Activated T-helper 1 cell treated with Interleukin-2 at 50 U/mL for 16 hours (primary cell): ENCODE results near the gene VPS11.
A peak's percentile ranks its signal among the peaks of the same experiment; 100 is the strongest.

Experiments
- DNase-seq: peaks from one replicate; pipeline ENCODE4 v3.0.0-alpha.2; 2020; ENCODE audit warnings: low read depth

The VPS11 gene

GRCh38 chr11:119121008-119121810 lies 53.6 kb downstream of the VPS11 start, which contains the start of gene HINFP:
HINFP (plus strand) TSS chr11:119121580; CDS start chr11:119126945, 5,365 bp downstream.
- peak; percentile 100 for DNase-seq

- no peak for DNase-seq
Measured at GRCh38 chr11:119121811-119122124, 54.1 kb downstream of the VPS11 start.

- no peak for DNase-seq
Measured at GRCh38 chr11:119125821-119126220, 58.2 kb downstream of the VPS11 start.

DNA sequence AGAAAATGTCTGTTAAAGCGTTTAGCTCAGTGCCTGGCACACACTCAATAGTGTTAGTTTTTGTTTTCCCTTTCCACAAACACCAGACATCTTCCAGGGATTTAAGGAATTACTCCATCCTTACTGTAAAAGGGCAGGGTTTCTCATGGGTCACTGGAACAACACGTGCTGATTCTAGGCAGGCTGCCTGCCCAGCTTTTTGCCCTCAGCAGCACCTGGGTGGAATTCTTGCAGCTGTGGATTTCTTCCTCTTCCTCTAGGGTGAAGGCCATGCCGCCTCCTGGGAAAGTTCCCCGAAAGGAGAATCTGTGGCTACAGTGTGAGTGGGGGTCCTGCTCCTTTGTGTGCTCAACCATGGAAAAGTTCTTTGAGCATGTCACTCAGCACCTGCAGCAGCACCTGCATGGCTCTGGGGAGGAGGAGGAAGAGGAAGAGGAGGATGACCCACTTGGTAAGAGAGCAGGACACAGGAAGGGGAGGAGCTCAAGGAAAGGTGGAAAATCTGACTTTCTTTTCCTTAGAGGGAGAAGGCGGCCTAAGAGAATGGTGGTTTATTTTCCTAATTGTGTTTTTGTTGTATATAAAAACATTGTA lies 59.2 kb downstream of the VPS11 start:
- DNase-seq, result no peak

GRCh38 chr11:119130662-119131061 lies 63.0 kb downstream of the VPS11 start:
- DNase-seq, result no peak
